SK-N-SH (cell line): ENCODE measurements around the gene ADCY5. TPM values are rescaled to one million over a fixed set of nuclear protein-coding genes. Genes with fewer than 3 reads are reported as not detected.

Source experiments
- CTCF ChIA-PET: fragments of 300-600, 350-600 bp; formaldehyde crosslinking; extraction: SDS; loops from one replicate; lab custom pipeline; 2021; lab: Yijun Ruan, JAX
- POLR2A ChIA-PET: fragments of 350-600 bp; sonication (Branson Sonifier 250); formaldehyde crosslinking; extraction: SDS; loops from one replicate; lab custom pipeline; 2020; ENCODE audit warnings: antibody characterized with exemption, inconsistent platforms; lab: Yijun Ruan, JAX
- DNase-seq: peaks from one replicate; pipeline ENCODE4 v3.0.0; 2012
- H2AFZ ChIP-seq: fragments of 200-600 bp; sonication (generic); 2 replicates; pipeline ENCODE4 v1.8.1; 2016; ENCODE audit warnings: antibody characterized with exemption, mild to moderate bottlenecking, low read depth
- H3F3A ChIP-seq: fragments of 200-600 bp; sonication (generic); replicated peaks from 2 replicates; pipeline ENCODE3; 2016; ENCODE audit warnings: antibody characterized with exemption, mild to moderate bottlenecking; ENCODE audit not compliant: insufficient read depth
- H3K27ac ChIP-seq, 2 experiments: fragments of 200-500 bp in 1 of 2; fragments of 200-600 bp in 1 of 2; sonication (Bioruptor generic) in 1 of 2; sonication (generic), shearing (Covaris generic) in 1 of 2; 2 replicates each; pipeline versions ENCODE4 v1.5.1 to v1.6.1; 2014 to 2016; ENCODE audit warnings: low read depth in 2 of 2, inconsistent platforms in 1 of 2, low read length in 1 of 2, mild to moderate bottlenecking in 1 of 2, mixed read lengths in 1 of 2
- H3K27me3 ChIP-seq: fragments of 200-600 bp; sonication (generic), shearing (Covaris generic); 2 replicates; pipeline ENCODE4 v1.6.1; 2016; ENCODE audit warnings: mixed run types; ENCODE audit not compliant: insufficient read depth
- H3K36me3 ChIP-seq, 2 experiments: fragments of 200-500 bp in 1 of 2; fragments of 200-600 bp in 1 of 2; sonication (Bioruptor generic) in 1 of 2; sonication (generic) in 1 of 2; replicated peaks in 1 of 2; 2 replicates each; pipeline versions ENCODE3 to v1.5.1; 2014 to 2016; ENCODE audit warnings: low read length in 1 of 2, mild to moderate bottlenecking in 1 of 2; ENCODE audit not compliant: insufficient read depth in 2 of 2, control insufficient read depth in 1 of 2
- H3K4me1 ChIP-seq, 2 experiments: fragments of 200-500 bp in 1 of 2; fragments of 200-600 bp in 1 of 2; sonication (Bioruptor generic) in 1 of 2; sonication (generic), shearing (Covaris generic) in 1 of 2; 2 replicates each; pipeline versions ENCODE4 v1.5.1 to v1.6.1; 2014 to 2016; ENCODE audit warnings: low read depth in 1 of 2, low read length in 1 of 2, mixed run types in 1 of 2; ENCODE audit not compliant: insufficient read depth in 2 of 2, control insufficient read depth in 1 of 2
- H3K4me2 ChIP-seq: fragments of 200-600 bp; sonication (generic), shearing (Covaris generic); 2 replicates; pipeline ENCODE4 v1.6.1; 2017; ENCODE audit warnings: mixed run types
- H3K4me3 ChIP-seq, 2 experiments: fragments of 200-500 bp in 1 of 2; fragments of 200-600 bp in 1 of 2; sonication (Bioruptor generic) in 1 of 2; sonication (generic), shearing (Covaris generic) in 1 of 2; 2 replicates each; pipeline versions ENCODE4 v1.5.1 to v1.8.1; 2014 to 2016; ENCODE audit warnings: low read depth in 2 of 2, inconsistent platforms in 1 of 2, low read length in 1 of 2, mild to moderate bottlenecking in 1 of 2, mixed read lengths in 1 of 2, moderate library complexity in 1 of 2
- H3K79me2 ChIP-seq: fragments of 200-600 bp; sonication (generic); 2 replicates; pipeline ENCODE4 v1.8.1; 2017; ENCODE audit warnings: mild to moderate bottlenecking; ENCODE audit not compliant: insufficient read depth
- H3K9ac ChIP-seq: fragments of 200-600 bp; sonication (generic); 2 replicates; pipeline ENCODE4 v1.6.1; 2017; ENCODE audit warnings: mixed run types
- H3K9me2 ChIP-seq: fragments of 200-600 bp; sonication (generic); 2 replicates; pipeline ENCODE4 v1.6.1; 2017; ENCODE audit warnings: mixed run types
- H3K9me3 ChIP-seq: fragments of 200-600 bp; sonication (generic); 2 replicates; pipeline ENCODE4 v1.6.1; 2017; ENCODE audit warnings: mixed run types, mild to moderate bottlenecking, moderate library complexity
- H4K20me1 ChIP-seq: fragments of 200-600 bp; sonication (generic); 2 replicates; pipeline ENCODE4 v1.6.1; 2017; ENCODE audit warnings: mild to moderate bottlenecking, mixed run types; ENCODE audit not compliant: insufficient read depth
- EZH2phosphoT487 ChIP-seq: fragments of 200-600 bp; sonication (generic); IDR thresholded peaks from 2 replicates; pipeline ENCODE4 v1.6.1; 2017; ENCODE audit warnings: low read depth, mixed run types, mild to moderate bottlenecking, antibody characterized with exemption, moderate library complexity, borderline replicate concordance
- FOXJ3 ChIP-seq: sonication (generic); formaldehyde crosslinking; IDR thresholded peaks from 2 replicates; pipeline ENCODE4 v1.5.1; 2020; ENCODE audit warnings: mild to moderate bottlenecking, missing genetic modification reagents
- GATA2 ChIP-seq: sonication (generic); formaldehyde crosslinking; IDR thresholded peaks from 2 replicates; pipeline ENCODE4 v1.5.0; 2020; ENCODE audit warnings: mild to moderate bottlenecking, missing genetic modification reagents
- JUND ChIP-seq: IDR thresholded peaks from 2 replicates; pipeline ENCODE4 v1.4.0; 2012
- MEF2A ChIP-seq: IDR thresholded peaks from 2 replicates; pipeline ENCODE4 v1.4.0; 2012; ENCODE audit warnings: low read depth, borderline replicate concordance
- NFIC ChIP-seq: IDR thresholded peaks from 2 replicates; pipeline ENCODE4 v1.4.0; 2012; ENCODE audit warnings: borderline replicate concordance
- POLR2AphosphoS5 ChIP-seq: IDR thresholded peaks from 2 replicates; pipeline ENCODE4 v1.6.1; 2012; ENCODE audit warnings: low read depth, low read length
- RAD21 ChIP-seq: IDR thresholded peaks from 2 replicates; pipeline ENCODE4 v1.6.1; 2012; ENCODE audit warnings: mild to moderate bottlenecking, low read length
- RFX5 ChIP-seq: IDR thresholded peaks from 2 replicates; pipeline ENCODE4 v1.6.1; 2012; ENCODE audit warnings: mild to moderate bottlenecking, improper control_type of control experiment, low read length
- RXRA ChIP-seq: IDR thresholded peaks from 2 replicates; pipeline ENCODE4 v1.4.0; 2012; ENCODE audit warnings: low read depth, mild to moderate bottlenecking, borderline replicate concordance
- SIN3A ChIP-seq: IDR thresholded peaks from 2 replicates; pipeline ENCODE4 v1.6.1; 2012; ENCODE audit warnings: low read depth, mild to moderate bottlenecking, low read length, moderate library complexity, borderline replicate concordance
- SMC3 ChIP-seq: IDR thresholded peaks from 2 replicates; pipeline ENCODE4 v1.6.1; 2012; ENCODE audit warnings: low read depth, low read length, improper control_type of control experiment
- TAF1 ChIP-seq: IDR thresholded peaks from 2 replicates; pipeline ENCODE4 v1.6.1; 2012; ENCODE audit warnings: low read depth, mild to moderate bottlenecking, low read length, moderate library complexity, borderline replicate concordance
- TCF12 ChIP-seq: IDR thresholded peaks from 2 replicates; pipeline ENCODE4 v1.4.0; 2012
- TEAD4 ChIP-seq: IDR thresholded peaks from 2 replicates; pipeline ENCODE4 v1.4.0; 2012; ENCODE audit warnings: mild to moderate bottlenecking, borderline replicate concordance; ENCODE audit not compliant: insufficient read depth
- USF1 ChIP-seq: IDR thresholded peaks from 2 replicates; pipeline ENCODE4 v1.4.0; 2012; ENCODE audit warnings: low read depth, borderline replicate concordance
- USF2 ChIP-seq: fragments of 150-350 bp; IDR thresholded peaks from 2 replicates; pipeline ENCODE4 v1.6.1; 2017; ENCODE audit warnings: antibody characterized with exemption, low read length, low read depth, borderline replicate concordance
- WGBS: methylation state at CpG from one replicate; pipeline ENCODE4 v1.1.6; 2017; ENCODE audit warnings: low lambda C conversion rate; 5-methylcytosine and 5-hydroxymethylcytosine counted together
- polyA plus RNA-seq, 3 experiments: library from polyadenylated mRNA; depleted of rRNA; stranded (reverse); fragments of >200 nt; gene quantifications; 2 replicates each; pipeline ENCODE4 v1.2.3, GENCODE V29; 2012
- TF ChIP-seq, protein P1 (sequence below): fragments of 150-350 bp; IDR thresholded peaks from 2 replicates; pipeline ENCODE4 v1.6.1; 2016; ENCODE audit warnings: mild to moderate bottlenecking, low read depth, low read length

ADCY5 gene
- polyA plus RNA-seq, 1 of the 3 experiments (the other 2 are of a cell fraction), result 0.21 TPM

DNA sequence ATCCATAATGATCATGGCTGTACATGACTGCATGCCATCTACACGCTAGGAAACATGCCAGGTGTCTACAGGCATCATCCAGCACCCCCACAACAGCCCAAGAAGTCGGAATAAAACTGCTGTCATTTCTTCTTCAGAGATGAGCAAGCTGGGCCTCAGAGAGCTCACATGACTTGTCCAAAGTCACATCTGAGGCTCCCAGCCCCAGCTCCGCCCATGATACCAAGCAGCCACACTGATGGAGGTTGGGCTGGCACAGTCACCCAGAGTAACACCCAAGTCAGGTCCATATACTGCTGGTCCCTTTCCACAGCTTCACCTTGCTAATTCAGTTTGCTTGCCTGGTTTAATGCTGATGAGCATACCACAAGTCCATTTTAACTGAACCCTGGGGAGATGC is 130.5 kb downstream of the ADCY5 start:
- H2AFZ ChIP-seq, result no peak overlapping the region
- H3K9me3 ChIP-seq, result no peaks in the 10 kb centered on the region
- no peaks in the 10 kb centered on the region for H4K20me1 ChIP-seq
- TF ChIP-seq RFX5, result no peak
- no peak for TF ChIP-seq TEAD4
- no peak for TF ChIP-seq JUND
- TF ChIP-seq USF1, result no peak
- no peak for TF ChIP-seq POLR2AphosphoS5
- no peak for TF ChIP-seq TCF12
- no peak for TF ChIP-seq EZH2phosphoT487
- TF ChIP-seq FOXJ3 (CRISPR knock-in tag), result no peak
- TF ChIP-seq SMC3, result no peak
- TF ChIP-seq RAD21, result no peak
- TF ChIP-seq NFIC, result no peak
- TF ChIP-seq USF2, result no peak
- no peak for TF ChIP-seq MEF2A
- TF ChIP-seq RXRA, result no peak
- TF ChIP-seq, protein P1, sequence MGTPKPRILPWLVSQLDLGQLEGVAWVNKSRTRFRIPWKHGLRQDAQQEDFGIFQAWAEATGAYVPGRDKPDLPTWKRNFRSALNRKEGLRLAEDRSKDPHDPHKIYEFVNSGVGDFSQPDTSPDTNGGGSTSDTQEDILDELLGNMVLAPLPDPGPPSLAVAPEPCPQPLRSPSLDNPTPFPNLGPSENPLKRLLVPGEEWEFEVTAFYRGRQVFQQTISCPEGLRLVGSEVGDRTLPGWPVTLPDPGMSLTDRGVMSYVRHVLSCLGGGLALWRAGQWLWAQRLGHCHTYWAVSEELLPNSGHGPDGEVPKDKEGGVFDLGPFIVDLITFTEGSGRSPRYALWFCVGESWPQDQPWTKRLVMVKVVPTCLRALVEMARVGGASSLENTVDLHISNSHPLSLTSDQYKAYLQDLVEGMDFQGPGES, result no peak
- no peak for TF ChIP-seq TAF1
- no peak for TF ChIP-seq GATA2 (CRISPR knock-in tag)
- TF ChIP-seq SIN3A, result no peak
- 53% methylated on average over 3 of the region's 3 CpGs for WGBS
- H3K4me3 ChIP-seq, result no peak overlapping the region
- CTCF ChIA-PET, result interaction anchor here (0.8 to 1.2 kb wide), 4 partner anchors 11 to 240 kb away, joined by 3 to 4 read pairs (median 3); no protein-coding TSS in a partner anchor
- H3K27ac ChIP-seq, result no peak overlapping the region
- no peaks in the 10 kb centered on the region for H3F3A ChIP-seq
- no peak for DNase-seq
- peaks cover 0 to 11% of the 10 kb centered on the region in 2 experiments; a peak in 1 of 4 replicates for H3K4me1 ChIP-seq
- H3K27me3 ChIP-seq, result peaks cover 64% of the 10 kb centered on the region
- H3K79me2 ChIP-seq, result no peaks in the 10 kb centered on the region
- POLR2A ChIA-PET, result no interaction called here
- no peaks in the 10 kb centered on the region for H3K9me2 ChIP-seq
- H3K4me2 ChIP-seq, result no peak overlapping the region
- no peaks in the 10 kb centered on the region for H3K36me3 ChIP-seq
- no peak overlapping the region for H3K9ac ChIP-seq
